Measurements from ENCODE around the gene EIF2B5.

The EIF2B5 gene

DNA sequence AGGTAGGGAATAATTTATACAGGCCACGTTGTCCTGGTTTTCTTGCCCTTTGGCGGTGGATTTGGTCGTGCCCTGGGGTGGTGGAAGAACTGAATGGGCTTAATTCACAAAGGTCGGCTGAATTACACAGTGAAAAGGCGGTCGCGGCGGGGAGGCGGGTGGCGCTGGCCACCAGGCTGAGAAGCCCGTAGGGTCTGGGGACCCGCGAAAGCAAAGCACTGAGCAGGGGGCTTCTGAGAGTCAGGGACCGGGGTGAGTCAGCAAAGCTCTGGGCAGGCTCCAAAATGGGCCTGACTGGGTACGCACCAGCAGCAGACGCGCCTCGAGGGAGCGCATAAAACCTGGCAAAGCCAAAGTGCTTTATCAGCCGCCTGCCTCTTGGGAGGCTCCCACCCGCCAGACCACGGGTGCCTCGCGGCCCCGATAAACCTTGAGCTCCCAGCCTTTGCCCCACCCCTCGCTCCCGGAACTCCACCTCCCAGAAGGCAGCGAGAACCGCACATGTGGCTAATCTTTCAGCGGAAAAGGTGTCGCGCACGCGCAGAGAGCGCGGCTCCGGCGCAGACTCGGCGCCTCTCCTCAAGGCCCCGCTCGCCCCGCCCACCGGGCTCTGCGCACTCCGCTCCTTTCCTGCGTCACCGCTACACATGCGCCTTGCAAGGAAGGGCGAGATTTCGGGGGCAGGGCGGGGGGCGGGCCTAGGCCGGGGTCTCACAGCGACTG, 50.5 kb downstream of the EIF2B5 start:
- H3K4me3 ChIP-seq (ENCODE audit: low read depth, low read length) = peak overlapping the region; percentile 98
- peak; percentile 99 for DNase-seq (ENCODE audit: low read depth, low spot score)
- in situ Hi-C loops (cut with HindIII; ENCODE audit: low sequenced_read_pairs) = no loop called here
- TF ChIP-seq, protein P1, sequence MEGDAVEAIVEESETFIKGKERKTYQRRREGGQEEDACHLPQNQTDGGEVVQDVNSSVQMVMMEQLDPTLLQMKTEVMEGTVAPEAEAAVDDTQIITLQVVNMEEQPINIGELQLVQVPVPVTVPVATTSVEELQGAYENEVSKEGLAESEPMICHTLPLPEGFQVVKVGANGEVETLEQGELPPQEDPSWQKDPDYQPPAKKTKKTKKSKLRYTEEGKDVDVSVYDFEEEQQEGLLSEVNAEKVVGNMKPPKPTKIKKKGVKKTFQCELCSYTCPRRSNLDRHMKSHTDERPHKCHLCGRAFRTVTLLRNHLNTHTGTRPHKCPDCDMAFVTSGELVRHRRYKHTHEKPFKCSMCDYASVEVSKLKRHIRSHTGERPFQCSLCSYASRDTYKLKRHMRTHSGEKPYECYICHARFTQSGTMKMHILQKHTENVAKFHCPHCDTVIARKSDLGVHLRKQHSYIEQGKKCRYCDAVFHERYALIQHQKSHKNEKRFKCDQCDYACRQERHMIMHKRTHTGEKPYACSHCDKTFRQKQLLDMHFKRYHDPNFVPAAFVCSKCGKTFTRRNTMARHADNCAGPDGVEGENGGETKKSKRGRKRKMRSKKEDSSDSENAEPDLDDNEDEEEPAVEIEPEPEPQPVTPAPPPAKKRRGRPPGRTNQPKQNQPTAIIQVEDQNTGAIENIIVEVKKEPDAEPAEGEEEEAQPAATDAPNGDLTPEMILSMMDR (IDR thresholded peaks at IDR 0.05; ENCODE audit: low read depth, low read length) = no peak

GRCh38 chr3:184186184-184186901, 51.2 kb downstream of the EIF2B5 start, which contains the start of gene ABCF3:
Gene ABCF3 (plus strand): TSS chr3:184186199. CDS start chr3:184186208, 9 bp downstream.
- TF ChIP-seq, protein P1 (IDR thresholded peaks at IDR 0.05; ENCODE audit: low read depth, low read length) = no peak
- DNase-seq (ENCODE audit: low read depth, low spot score) = no peak
- peak within 1 kb of the TSS; percentile 98 for H3K4me3 ChIP-seq (ENCODE audit: low read depth, low read length)
- in situ Hi-C loops (cut with HindIII; ENCODE audit: low sequenced_read_pairs) = no loop called here

GRCh38 chr3:184186902-184187207, 51.7 kb downstream of the EIF2B5 start:
- DNase-seq (ENCODE audit: low read depth, low spot score) = no peak
- H3K4me3 ChIP-seq (ENCODE audit: low read depth, low read length) = peak overlapping the region; percentile 98
- TF ChIP-seq, protein P1 (IDR thresholded peaks at IDR 0.05; ENCODE audit: low read depth, low read length) = no peak
- in situ Hi-C loops (cut with HindIII; ENCODE audit: low sequenced_read_pairs) = no loop called here

DNA sequence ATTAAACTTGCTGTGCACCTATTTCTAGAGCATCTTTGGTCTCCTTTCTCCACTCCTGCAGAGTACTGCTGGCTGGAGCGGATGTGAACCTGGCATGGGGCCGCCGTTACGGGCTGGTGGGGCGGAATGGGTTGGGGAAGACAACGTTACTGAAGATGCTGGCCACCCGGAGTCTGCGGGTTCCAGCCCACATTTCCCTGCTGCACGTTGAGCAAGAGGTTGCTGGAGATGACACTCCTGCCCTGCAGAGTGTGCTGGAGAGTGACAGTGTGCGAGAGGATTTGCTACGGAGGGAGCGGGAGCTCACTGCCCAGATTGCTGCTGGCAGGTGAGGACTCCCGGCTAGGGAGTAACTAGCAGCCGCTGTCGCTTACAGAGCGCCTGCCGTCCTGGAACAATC, 52.9 kb downstream of the EIF2B5 start:
- DNase-seq (ENCODE audit: low read depth, low spot score) = no peak
- H3K4me3 ChIP-seq (ENCODE audit: low read depth, low read length) = no peak overlapping the region
- TF ChIP-seq, protein P1 (IDR thresholded peaks at IDR 0.05; ENCODE audit: low read depth, low read length) = no peak
- in situ Hi-C loops (cut with HindIII; ENCODE audit: low sequenced_read_pairs) = no loop called here

DNA sequence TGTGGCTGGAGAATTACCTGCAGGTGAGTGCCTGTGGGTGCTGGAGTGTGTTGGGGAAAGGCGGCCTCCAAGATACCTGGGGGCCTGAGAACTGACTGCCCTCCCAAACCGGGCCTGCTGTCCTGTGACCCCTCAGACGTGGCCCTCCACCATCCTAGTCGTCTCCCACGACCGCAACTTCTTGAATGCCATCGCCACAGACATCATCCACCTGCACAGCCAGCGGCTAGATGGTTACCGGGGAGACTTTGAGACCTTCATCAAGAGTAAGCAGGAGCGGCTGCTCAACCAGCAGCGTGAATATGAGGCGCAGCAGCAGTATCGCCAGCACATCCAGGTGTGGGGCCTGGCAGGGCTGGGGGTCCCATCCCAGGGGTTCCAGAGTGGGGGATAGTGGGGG, 54.3 kb downstream of the EIF2B5 start:
- TF ChIP-seq, protein P1 (IDR thresholded peaks at IDR 0.05; ENCODE audit: low read depth, low read length) = no peak
- DNase-seq (ENCODE audit: low read depth, low spot score) = no peak
- H3K4me3 ChIP-seq (ENCODE audit: low read depth, low read length) = no peak overlapping the region
- in situ Hi-C loops (cut with HindIII; ENCODE audit: low sequenced_read_pairs) = no loop called here

- TF ChIP-seq, protein P1 (IDR thresholded peaks at IDR 0.05; ENCODE audit: low read depth, low read length) = no peak
Observed at GRCh38 chr3:184192889-184193288, 57.7 kb downstream of the EIF2B5 start.

More at GRCh38 chr3:184192889-184193288, 57.7 kb downstream of the EIF2B5 start:
- DNase-seq (ENCODE audit: low read depth, low spot score) = no peak
- H3K4me3 ChIP-seq (ENCODE audit: low read depth, low read length) = no peak overlapping the region
- in situ Hi-C loops (cut with HindIII; ENCODE audit: low sequenced_read_pairs) = no loop called here

Data from astrocyte of the spinal cord (primary cell).